MG63 (cell line): Measurements from ENCODE around the gene SLC26A4. TPM values are rescaled to one million over a fixed set of nuclear protein-coding genes. Genes with fewer than 3 reads are reported as not detected.
A peak's percentile ranks its signal among the peaks of the same experiment; 100 is the strongest.

Experiments used
- DNase-seq: peaks from one replicate; pipeline ENCODE4 v3.0.0-alpha.2; 2020
- H3K27me3 ChIP-seq: fragments of 250-450 bp; sonication (Bioruptor Pico); 2 replicates; pipeline ENCODE4 v1.5.1; 2020; ENCODE audit warnings: mild to moderate bottlenecking, moderate library complexity
- H3K36me3 ChIP-seq: fragments of 250-450 bp; sonication (Bioruptor Pico); 2 replicates; pipeline ENCODE4 v1.5.1; 2020; ENCODE audit warnings: mild to moderate bottlenecking, moderate library complexity
- H3K4me3 ChIP-seq: fragments of 250-450 bp; sonication (Bioruptor Pico); 2 replicates; pipeline ENCODE4 v1.5.1; 2020; ENCODE audit warnings: mild to moderate bottlenecking, moderate library complexity
- H3K9me3 ChIP-seq: fragments of 250-450 bp; sonication (Bioruptor Pico); 2 replicates; pipeline ENCODE4 v1.5.1; 2020; ENCODE audit warnings: mild to moderate bottlenecking, moderate library complexity
- total RNA-seq: library from RNA; depleted of rRNA; stranded (reverse); fragments of >200 nt; shearing (Covaris generic); gene quantifications from 2 replicates; pipeline ENCODE4 v1.2.3, GENCODE V29; 2014; ENCODE audit warnings: low replicate concordance

SLC26A4 gene
- total RNA-seq, 1 experiment from 2014 or later = 0.49 TPM

DNA sequence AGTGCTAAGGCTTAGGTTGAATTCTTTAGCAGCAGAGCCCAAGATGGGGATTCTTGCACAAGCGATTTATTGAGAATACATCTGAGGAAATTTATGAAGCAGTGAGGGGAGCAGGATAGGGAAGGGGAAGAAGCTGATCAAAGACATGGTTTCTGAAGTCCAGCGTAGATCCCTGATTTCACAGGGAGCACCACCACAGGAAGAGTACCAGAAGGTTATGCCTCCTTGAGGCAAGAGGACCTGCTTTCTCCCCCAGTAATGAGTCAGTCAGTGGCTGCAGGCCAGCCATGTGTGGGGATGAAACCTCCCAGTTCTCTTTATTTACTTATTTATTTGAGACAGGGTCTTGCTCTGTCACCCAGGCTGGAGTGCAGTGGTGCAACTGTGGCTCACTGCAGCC is 48.3 kb downstream of the SLC26A4 start:
- DNase-seq = peak; percentile 6
- no peaks in the 10 kb centered on the region for H3K27me3 ChIP-seq
- no peak overlapping the region for H3K4me3 ChIP-seq
- H3K36me3 ChIP-seq = no peaks in the 10 kb centered on the region
- no peaks in the 10 kb centered on the region for H3K9me3 ChIP-seq

DNA sequence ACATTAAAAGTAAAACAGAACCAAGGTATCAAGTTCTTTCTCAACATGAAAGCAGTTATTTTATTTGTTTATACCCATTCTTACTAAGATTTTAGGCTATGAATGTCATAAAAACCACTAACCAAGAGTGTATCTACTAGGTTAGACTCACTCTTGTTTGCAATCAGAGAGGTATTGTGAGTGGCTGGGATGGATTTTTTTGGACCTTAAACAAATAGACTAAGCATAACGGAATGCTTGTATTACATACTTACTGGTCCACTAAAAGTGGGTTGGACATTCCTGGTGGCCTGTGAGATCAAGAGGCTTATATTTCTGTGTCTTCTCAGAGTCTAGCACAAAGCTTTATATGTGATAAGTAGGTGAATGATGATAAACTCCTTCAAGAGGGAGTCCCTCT is 50.7 kb downstream of the SLC26A4 start:
- H3K27me3 ChIP-seq = no peaks in the 10 kb centered on the region
- no peaks in the 10 kb centered on the region for H3K36me3 ChIP-seq
- DNase-seq = no peak
- no peak overlapping the region for H3K4me3 ChIP-seq
- no peaks in the 10 kb centered on the region for H3K9me3 ChIP-seq

DNA sequence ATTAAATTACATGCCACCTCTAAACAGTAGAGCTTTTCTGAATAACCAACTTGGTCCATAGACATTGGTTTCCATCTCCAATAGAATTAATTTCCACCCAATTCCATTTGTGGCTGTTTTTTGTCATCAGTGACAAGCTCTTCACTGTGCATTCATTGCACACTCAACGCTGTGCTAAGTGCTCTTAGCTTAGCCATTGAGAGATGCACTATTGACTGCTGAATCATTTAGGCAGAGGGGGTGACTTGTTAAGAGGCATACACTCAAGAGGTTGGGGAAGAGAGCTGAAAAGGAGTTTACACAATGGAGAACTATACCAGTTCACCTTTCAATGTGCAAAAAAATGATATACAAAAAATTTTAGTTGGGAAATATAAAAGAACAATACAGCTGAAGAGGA is 51.4 kb downstream of the SLC26A4 start:
- Histone ChIP-seq H3K36me3 (no peaks in the 10 kb centered on the region), H3K9me3 (no peaks in the 10 kb centered on the region), H3K4me3 (no peak overlapping the region), H3K27me3 (no peaks in the 10 kb centered on the region)
- DNase-seq = no peak

DNA sequence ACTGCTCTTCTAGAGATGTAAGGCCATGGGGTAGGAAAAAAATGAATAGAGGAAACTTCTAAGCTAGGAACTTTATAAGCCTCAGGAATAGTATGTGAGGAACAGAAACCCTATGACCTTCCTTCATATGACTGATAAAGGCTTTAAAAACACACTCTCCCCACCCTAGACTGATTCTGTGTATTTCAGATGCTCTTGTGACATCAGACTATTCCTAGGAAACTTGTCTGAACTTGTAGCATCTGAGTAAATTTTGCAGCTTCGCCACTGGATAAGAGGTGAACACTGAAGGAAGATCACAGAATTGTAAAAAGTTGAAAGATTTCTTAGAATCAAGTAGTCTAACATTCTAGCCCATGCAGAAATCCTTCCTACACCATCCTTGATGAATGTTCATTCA is 52.3 kb downstream of the SLC26A4 start:
- no peaks in the 10 kb centered on the region for H3K36me3 ChIP-seq
- H3K4me3 ChIP-seq = no peak overlapping the region
- no peaks in the 10 kb centered on the region for H3K27me3 ChIP-seq
- H3K9me3 ChIP-seq = no peaks in the 10 kb centered on the region
- DNase-seq = no peak

DNA sequence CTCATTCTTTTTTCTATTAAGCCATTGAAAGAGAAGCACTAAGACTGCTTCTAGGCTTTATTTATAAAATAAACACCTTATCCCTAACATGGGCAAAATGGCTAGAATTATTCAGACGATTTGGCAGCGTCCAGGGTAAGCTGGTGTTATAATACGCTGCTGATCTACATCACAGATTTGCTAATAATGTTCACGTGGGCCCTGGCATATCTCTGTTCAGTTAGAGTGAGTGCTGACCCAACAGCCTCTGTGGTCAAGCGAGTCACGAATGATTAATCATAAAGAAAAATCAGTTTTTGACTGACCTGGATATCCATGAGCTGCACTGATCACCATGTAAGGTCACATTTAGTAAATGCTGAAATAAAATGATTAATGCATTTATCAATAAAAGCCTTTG is 54.9 kb downstream of the SLC26A4 start:
- H3K36me3 ChIP-seq = no peaks in the 10 kb centered on the region
- peak; percentile 17 for DNase-seq
- H3K9me3 ChIP-seq = no peaks in the 10 kb centered on the region
- no peak overlapping the region for H3K4me3 ChIP-seq
- H3K27me3 ChIP-seq = no peaks in the 10 kb centered on the region

DNA sequence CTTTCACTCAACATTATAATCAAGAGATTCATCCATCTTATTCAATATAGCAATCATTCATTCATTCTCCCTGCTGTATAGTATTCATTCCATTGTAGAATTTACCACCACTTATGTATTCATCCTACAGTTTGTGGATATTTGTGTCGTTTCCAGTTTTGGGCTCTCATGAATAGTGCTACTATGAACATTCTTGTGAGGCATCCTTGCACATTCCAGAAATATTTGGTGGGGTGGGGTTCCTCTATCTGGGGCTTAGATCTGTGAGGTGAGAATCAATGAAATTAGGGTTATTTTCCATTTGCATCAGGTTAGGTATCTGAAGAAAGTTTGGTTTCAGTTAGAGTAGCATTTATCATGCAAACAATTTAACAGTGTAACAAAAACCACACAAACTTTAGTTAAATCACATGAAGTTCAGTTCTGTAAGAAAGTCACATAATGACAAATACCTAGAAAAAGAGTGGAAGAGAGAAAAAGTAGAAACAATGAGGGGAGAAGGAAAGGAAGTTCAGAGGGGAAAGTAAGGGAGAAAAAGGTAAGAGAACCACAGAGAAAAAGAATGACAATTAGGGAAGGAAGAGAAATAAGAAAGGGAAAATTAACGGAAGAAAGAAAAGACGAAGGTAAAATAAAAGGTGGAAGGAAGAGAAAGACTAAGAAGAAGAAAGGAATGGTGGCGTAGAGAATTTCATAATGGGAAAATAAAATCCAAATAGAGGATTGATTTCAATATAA is 58.0 kb downstream of the SLC26A4 start:
- no peak for DNase-seq
- no peaks in the 10 kb centered on the region for H3K27me3 ChIP-seq

DNA sequence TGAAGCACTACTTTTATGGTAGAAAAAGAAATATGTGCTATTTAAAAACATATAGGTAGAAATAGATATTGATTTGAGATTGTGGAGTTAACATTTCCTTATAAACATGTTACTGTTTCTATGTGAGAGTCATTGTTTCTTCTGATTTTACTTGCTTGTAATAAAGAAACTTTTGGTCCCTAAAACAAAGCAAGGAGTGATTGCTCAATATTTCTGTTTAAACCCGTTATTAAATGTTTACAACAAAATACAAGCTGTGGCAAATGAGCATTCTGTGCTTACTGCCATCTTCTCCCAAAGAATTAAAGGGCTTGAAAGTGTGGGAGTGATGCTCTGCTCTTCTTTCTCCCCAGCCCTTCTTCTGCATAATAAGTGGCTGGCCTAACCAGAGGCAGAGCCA is 60.7 kb downstream of the SLC26A4 start:
- Histone ChIP-seq H3K27me3 (no peaks in the 10 kb centered on the region), H3K4me3 (no peak overlapping the region), H3K9me3 (no peaks in the 10 kb centered on the region), H3K36me3 (no peaks in the 10 kb centered on the region)
- no peak for DNase-seq

More for the DNA sequence above, 58.0 kb downstream of the SLC26A4 start:
- H3K9me3 ChIP-seq = no peaks in the 10 kb centered on the region
- H3K36me3 ChIP-seq = no peaks in the 10 kb centered on the region
- H3K4me3 ChIP-seq = no peak overlapping the region

DNA sequence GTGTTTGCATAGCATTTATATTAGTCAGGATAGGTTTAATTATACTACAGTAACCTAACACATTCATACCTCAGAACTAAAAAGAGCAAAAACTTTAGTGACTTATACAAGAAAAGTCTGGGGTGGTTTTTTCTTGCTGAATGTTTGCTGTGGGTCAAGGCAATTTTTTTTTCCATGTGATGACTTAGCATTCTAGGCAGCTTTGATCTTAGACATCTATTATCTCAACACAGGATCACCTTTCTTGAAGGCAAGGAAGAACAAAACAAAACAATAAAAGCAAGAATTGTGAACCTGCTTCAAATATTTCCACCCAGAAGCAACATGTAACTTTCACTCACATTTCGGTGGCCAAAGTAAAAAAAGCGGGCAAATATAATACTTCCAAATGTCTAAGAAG is 62.6 kb downstream of the SLC26A4 start:
- H3K27me3 ChIP-seq = no peaks in the 10 kb centered on the region
- H3K9me3 ChIP-seq = no peaks in the 10 kb centered on the region
- H3K4me3 ChIP-seq = no peak overlapping the region
- DNase-seq = no peak
- no peaks in the 10 kb centered on the region for H3K36me3 ChIP-seq

DNA sequence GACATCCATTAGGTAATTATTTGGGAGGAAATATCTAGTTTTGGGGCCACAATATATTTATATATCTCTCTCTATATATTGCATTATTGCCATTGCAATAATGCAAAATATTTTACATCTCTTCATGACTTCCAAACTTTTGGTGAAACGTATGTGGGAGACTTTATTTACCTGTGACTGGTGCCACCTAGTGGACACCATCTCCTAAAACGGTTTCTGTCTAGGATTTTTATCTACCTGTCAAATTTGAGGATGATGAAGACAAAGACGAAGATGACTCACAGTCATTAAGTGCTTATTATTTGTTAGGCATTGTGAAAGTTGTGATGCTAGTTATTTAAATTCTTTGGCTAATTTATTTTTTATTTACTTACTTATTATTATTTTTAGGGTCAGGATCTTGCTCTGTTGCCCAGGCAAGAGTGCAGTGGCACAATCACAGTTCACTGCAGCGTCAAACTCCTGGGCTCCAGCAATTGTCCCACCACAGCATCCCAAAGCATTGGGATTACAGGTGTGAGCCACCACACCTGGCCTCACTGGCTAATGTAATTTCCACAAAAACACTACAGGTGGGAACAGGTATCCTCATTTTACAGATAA is 64.6 kb downstream of the SLC26A4 start:
- H3K9me3 ChIP-seq = no peaks in the 10 kb centered on the region
- H3K27me3 ChIP-seq = no peaks in the 10 kb centered on the region
- no peak overlapping the region for H3K4me3 ChIP-seq
- DNase-seq = no peak
- H3K36me3 ChIP-seq = no peaks in the 10 kb centered on the region

DNA sequence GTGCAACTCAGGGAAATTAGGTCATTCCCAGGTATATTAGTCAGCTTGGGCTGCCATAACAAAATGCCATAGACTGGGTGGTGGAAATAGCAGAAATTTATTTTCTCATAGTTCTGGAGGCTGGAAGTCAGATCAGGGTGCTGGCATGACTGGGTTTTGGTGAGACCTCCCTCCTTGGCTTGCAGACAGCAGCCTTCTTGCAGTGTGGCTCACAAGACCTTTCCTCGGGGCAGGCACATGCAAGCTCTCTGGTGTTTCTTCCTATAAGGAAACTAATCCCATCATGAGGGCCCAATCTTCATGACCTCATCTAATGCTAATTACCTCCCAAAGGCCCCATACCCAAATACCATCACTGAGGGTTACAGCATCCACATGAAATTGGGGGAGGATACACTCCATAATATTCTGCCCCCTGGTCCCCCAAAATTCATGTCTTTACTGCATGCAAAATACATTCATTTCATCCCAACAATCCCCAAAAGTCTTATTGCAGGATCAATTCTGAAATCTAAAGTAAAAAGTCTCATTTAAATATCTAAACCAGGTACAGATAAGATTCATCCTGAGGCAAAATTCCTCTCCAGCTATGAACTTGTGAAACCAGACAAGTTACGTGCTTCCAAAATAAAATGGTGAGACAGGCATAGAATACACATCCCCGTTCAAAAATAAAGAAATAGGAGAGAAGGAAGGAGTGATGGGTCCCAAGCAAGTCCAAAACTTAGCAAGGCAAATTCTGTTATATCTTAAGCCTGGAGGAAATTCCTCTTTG is 65.9 kb downstream of the SLC26A4 start:
- H3K27me3 ChIP-seq = no peaks in the 10 kb centered on the region
- no peaks in the 10 kb centered on the region for H3K9me3 ChIP-seq
- H3K4me3 ChIP-seq = no peak overlapping the region
- no peaks in the 10 kb centered on the region for H3K36me3 ChIP-seq
- DNase-seq = no peak

DNA sequence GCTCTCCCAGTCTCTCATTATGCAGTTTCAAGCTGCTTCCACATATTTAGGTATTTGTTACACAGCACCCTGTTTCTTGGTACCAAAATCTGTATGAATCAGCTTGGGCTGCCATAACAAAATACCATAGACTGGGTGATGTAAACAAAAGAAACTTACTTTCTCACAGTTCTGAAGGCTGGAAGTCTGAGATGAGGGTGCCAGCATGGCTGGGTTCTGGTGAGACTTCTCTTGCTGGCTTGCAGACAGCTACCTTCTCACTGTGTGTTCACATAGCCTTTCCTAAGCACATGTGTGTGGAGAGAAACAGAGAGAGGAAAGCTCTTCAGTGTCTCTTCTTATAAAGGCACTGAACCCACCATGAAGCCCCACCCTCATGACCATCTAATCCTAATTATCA is 67.6 kb downstream of the SLC26A4 start:
- no peak for DNase-seq
- H3K36me3 ChIP-seq = no peaks in the 10 kb centered on the region
- no peaks in the 10 kb centered on the region for H3K27me3 ChIP-seq
- H3K9me3 ChIP-seq = no peaks in the 10 kb centered on the region
- no peak overlapping the region for H3K4me3 ChIP-seq

DNA sequence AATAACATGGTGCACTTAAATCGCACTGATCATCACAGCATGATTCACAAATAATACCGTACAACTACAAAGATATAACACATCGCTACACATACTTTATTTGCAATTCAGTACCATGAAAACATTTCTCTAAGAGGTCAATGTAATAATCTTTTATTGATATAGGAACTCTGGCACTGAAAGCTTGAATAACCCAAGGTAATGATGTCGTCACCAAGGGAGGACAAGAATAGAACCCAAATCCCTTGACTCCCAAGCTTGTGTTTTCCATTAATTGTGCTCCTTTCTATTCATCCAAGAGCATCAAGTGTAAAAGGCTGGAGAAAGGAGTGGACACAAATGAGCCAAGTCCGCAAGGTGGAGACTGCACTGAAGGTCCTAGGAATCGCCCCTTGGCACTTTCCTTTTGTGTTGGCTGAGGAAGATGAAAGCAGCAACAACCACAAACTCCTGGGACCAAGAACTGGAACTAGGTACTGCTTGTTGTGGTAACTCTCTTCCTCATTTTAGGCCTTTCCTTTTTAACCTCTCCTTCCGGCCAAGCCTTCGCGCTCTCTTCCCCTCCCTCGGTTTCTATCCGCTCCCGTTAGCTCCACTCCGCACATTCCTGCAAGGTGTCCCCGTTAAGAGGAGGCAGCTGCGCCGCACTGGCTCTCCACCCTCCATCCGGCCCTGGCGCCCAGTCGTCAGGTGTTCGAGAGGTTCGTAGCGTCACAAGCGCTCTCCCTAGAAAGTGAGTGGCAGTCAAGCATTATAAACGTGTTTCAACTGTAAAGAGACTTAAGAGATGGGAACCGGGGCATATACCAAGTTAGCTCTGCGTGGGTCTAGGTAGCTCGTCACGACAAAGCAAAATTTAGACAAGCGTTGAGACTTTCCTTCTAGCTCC is 82.3 kb downstream of the SLC26A4 start:
- H3K9me3 ChIP-seq = no peaks in the 10 kb centered on the region
- peak overlapping the region; percentile 79 for H3K4me3 ChIP-seq
- no peaks in the 10 kb centered on the region for H3K27me3 ChIP-seq
- peaks cover 9% of the 10 kb centered on the region for H3K36me3 ChIP-seq
- peak; percentile 31 for DNase-seq

DNA sequence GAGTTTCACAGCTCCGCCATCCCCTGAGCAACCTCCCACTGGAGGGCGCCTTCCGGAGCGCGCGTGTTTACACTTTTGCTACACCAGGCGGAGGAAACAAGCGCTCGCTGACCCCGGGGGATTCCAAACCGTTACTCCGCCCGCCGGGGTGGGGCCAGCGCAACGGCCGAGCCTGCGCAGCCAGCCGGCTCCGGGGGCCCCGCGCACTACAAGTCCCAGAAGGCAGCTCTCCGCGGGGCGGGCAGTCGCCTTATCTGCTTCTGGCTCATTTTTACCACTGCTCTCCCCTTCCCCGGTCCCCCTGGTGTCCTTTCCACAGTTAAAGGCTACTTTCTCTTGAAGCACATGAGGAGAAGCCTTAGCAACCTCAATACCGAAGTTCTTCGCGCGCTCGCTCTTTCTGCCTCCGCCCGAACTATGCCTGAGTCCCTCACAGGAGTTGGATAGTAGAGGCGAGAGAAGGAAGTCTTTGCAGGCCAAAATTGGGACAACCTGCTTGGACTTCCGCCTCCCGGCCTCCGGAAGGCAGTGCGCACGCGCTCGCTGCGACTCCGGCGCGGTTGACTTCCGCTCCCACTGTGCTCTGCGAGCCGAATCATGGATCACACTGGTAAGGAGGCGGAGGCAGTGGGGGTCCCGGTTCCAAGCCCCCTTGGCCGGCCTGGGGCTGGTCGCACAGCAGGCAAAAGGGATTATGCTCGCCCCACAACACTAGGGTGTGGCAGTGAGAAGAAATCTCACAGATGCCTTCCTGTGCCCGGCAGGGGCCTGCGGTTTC is 83.1 kb downstream of the SLC26A4 start, which contains the start of gene CBLL1:
Gene CBLL1 (plus strand): TSS at position 576 of the 778 bp plus-strand sequence. CDS start 22 bp downstream, at position 598.
- Histone ChIP-seq H3K27me3 (no peaks in the 10 kb centered on the region), H3K9me3 (no peaks in the 10 kb centered on the region), H3K4me3 (peak within 1 kb of the TSS; percentile 79), H3K36me3 (peaks cover 13% of the 10 kb centered on the region)
- DNase-seq = peak; percentile 93

DNA sequence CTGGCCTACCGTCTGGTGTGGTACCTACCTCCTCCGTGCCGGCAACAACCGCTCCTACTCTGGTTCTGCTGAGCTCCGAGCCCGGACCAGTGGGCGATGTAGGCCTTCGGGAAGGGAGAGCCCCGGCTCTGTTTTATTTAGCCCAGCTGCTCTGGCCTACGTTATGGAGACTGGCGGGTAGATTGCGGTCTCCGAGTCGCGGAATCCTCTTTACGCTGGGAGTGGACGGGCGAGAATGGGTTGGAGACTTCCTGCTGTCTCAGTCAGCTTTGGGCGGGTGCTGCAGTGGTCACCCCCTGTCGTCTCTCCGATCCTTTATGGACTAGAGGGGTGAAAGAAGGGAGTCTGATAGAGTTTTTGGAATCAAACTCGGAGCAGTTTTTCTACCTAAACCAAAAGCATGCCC is 83.7 kb downstream of the SLC26A4 start:
- no peak for DNase-seq
- Histone ChIP-seq H3K4me3 (peak overlapping the region; percentile 79), H3K36me3 (peaks cover 19% of the 10 kb centered on the region), H3K27me3 (no peaks in the 10 kb centered on the region), H3K9me3 (no peaks in the 10 kb centered on the region)

DNA sequence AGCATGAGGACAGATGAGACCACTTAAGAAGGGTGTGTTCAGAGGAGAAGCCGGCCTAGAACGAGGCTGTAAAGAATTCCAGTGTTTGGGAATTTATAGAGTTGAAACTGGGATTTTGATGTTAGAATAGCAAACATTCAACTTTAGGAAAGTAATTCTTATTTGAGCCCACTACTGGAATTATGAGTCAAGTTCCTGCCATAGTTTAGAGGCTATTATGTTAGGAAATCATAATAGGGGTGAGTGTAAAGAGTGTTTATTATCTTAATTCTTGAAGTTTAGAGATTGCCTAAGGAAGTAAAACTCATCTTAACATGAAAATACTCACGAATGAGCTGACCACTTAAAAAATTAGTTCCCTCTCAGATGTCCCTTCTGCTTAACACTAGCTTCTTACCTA is 85.4 kb downstream of the SLC26A4 start:
- 0 out of 2 replicates have a peak overlapping the region, but pooled peaks have one; percentile 4 for H3K4me3 ChIP-seq
- no peak for DNase-seq
- no peaks in the 10 kb centered on the region for H3K9me3 ChIP-seq
- H3K27me3 ChIP-seq = no peaks in the 10 kb centered on the region
- H3K36me3 ChIP-seq = peaks cover 19% of the 10 kb centered on the region

DNA sequence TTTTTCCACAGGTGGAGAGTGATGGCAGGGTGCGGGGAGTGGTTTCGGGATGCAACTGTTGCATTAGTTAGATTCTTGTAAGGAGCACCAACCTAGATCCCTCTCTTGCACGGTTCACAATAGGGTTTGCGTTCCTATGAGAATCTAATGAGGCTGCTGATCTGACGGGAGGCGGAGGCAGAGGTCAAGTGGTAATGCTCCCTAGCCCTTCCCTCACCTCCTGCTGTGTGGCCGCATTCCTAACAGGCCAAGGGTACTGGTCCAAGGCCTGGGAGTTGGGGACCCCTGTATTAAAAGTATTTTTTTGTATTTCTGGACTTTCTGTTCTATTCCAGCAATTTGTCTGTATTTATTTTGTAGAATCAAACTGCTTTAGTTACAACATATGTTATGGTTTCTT is 90.5 kb downstream of the SLC26A4 start:
- Histone ChIP-seq H3K27me3 (no peaks in the 10 kb centered on the region), H3K9me3 (no peaks in the 10 kb centered on the region), H3K4me3 (no peak overlapping the region), H3K36me3 (peaks cover 45% of the 10 kb centered on the region)
- no peak for DNase-seq
